CD14-positive monocyte (primary cell): ENCODE data around the gene PHF13. TPM values are rescaled to one million over a fixed set of nuclear protein-coding genes. Genes with fewer than 3 reads are reported as not detected.
A peak's percentile ranks its signal among the peaks of the same experiment; 100 is the strongest.

Source experiments
- DNase-seq, 3 donors: peaks; one replicate each; pipeline ENCODE4 v3.0.0-alpha.2; 2011 to 2022
- H2AFZ ChIP-seq: 2 replicates; pipeline ENCODE4 v1.6.0; 2012; ENCODE audit warnings: mild to moderate bottlenecking, low read depth, low read length, inconsistent platforms; ENCODE audit not compliant: insufficient read depth, poor library complexity, severe bottlenecking
- H3K27ac ChIP-seq, 2 donors: 1 replicate in 1 of 2; 2 replicates in 1 of 2; pipeline ENCODE4 v1.5.1; 2012 to 2013; ENCODE audit warnings: low read length in 2 of 2, control low read depth in 1 of 2, inconsistent platforms in 1 of 2, low read depth in 1 of 2, mild to moderate bottlenecking in 1 of 2
- H3K27me3 ChIP-seq, 2 donors: one replicate each; pipeline versions ENCODE4 v1.6.0 to v1.6.1; 2011 to 2013; ENCODE audit warnings: low read length in 2 of 2; ENCODE audit not compliant: control insufficient read depth in 2 of 2, insufficient read depth in 2 of 2
- H3K36me3 ChIP-seq, 2 donors: replicated peaks in 1 of 2; 1 replicate in 1 of 2; 2 replicates in 1 of 2; pipeline versions ENCODE4 v1.5.1 to v1.6.1; 2012 to 2013; ENCODE audit warnings: low read length in 2 of 2, control low read depth in 1 of 2, inconsistent platforms in 1 of 2, mild to moderate bottlenecking in 1 of 2; ENCODE audit not compliant: insufficient read depth in 2 of 2, control insufficient read depth in 1 of 2
- H3K4me1 ChIP-seq, 2 donors: 1 replicate in 1 of 2; 2 replicates in 1 of 2; pipeline versions ENCODE4 v1.5.1 to v1.6.1; 2012 to 2013; ENCODE audit warnings: low read length in 2 of 2, control low read depth in 1 of 2, inconsistent platforms in 1 of 2, mild to moderate bottlenecking in 1 of 2, moderate library complexity in 1 of 2; ENCODE audit not compliant: insufficient read depth in 2 of 2, control insufficient read depth in 1 of 2
- H3K4me2 ChIP-seq: replicated peaks from 2 replicates; pipeline ENCODE3; 2012; ENCODE audit warnings: low read length, moderate library complexity, mild to moderate bottlenecking; ENCODE audit not compliant: poor library complexity, severe bottlenecking; ENCODE audit errors: extremely low read depth
- H3K4me3 ChIP-seq, 3 experiments: fragments of 200-600 bp in 1 of 3; sonication (generic) in 1 of 3; replicated peaks in 1 of 3; 1 replicate in 2 of 3; 2 replicates in 1 of 3; pipeline ENCODE4 v1.5.1; 2011 to 2013; ENCODE audit warnings: low read length in 3 of 3, mild to moderate bottlenecking in 3 of 3, control low read depth in 2 of 3, low read depth in 2 of 3, inconsistent platforms in 1 of 3, moderate library complexity in 1 of 3
- H3K79me2 ChIP-seq: 2 replicates; pipeline ENCODE4 v1.6.0; 2012; ENCODE audit warnings: mild to moderate bottlenecking, control low read depth, inconsistent platforms, low read length, moderate library complexity; ENCODE audit not compliant: insufficient read depth
- H3K9ac ChIP-seq: 2 replicates; pipeline ENCODE4 v1.6.0; 2017; ENCODE audit warnings: low read length, mild to moderate bottlenecking; ENCODE audit not compliant: insufficient read depth, poor library complexity, severe bottlenecking
- H3K9me3 ChIP-seq, 2 donors: replicated peaks in 1 of 2; 1 replicate in 1 of 2; 2 replicates in 1 of 2; pipeline versions ENCODE4 v1.5.1 to v1.6.1; 2012 to 2013; ENCODE audit warnings: low read length in 2 of 2, control low read depth in 1 of 2; ENCODE audit not compliant: control insufficient read depth in 1 of 2, insufficient read depth in 1 of 2
- H4K20me1 ChIP-seq: 2 replicates; pipeline ENCODE4 v1.6.0; 2012; ENCODE audit warnings: mild to moderate bottlenecking, low read length, control low read depth, moderate library complexity; ENCODE audit not compliant: insufficient read depth
- H3K27ac Mint-ChIP-seq, 7 donors: one replicate each; pipeline ENCODE4 v1.8.0; 2020; ENCODE audit warnings: mild to moderate bottlenecking in 7 of 7, mixed read lengths in 7 of 7, moderate library complexity in 6 of 7, inconsistent platforms in 2 of 7
- H3K27me3 Mint-ChIP-seq, 3 donors: one replicate each; pipeline ENCODE4 v1.8.0; 2021 to 2022; ENCODE audit warnings: low read depth in 3 of 3, mild to moderate bottlenecking in 3 of 3, mixed read lengths in 3 of 3, moderate library complexity in 3 of 3, inconsistent platforms in 1 of 3
- H3K36me3 Mint-ChIP-seq, 2 donors: one replicate each; pipeline ENCODE4 v1.8.0; 2020; ENCODE audit warnings: mixed read lengths in 2 of 2, inconsistent platforms in 1 of 2, mild to moderate bottlenecking in 1 of 2
- H3K4me1 Mint-ChIP-seq: one replicate; pipeline ENCODE4 v1.8.0; 2020; ENCODE audit warnings: mild to moderate bottlenecking, mixed read lengths
- H3K4me3 Mint-ChIP-seq, 2 donors: one replicate each; pipeline ENCODE4 v1.8.0; 2020; ENCODE audit warnings: mild to moderate bottlenecking in 2 of 2, mixed read lengths in 2 of 2, moderate library complexity in 1 of 2
- H3K9me3 Mint-ChIP-seq, 7 donors: one replicate each; pipeline ENCODE4 v1.8.0; 2020 to 2022; ENCODE audit warnings: mixed read lengths in 7 of 7, mild to moderate bottlenecking in 6 of 7, moderate library complexity in 6 of 7, inconsistent platforms in 2 of 7
- CTCF ChIP-seq: fragments of 200-600 bp; IDR thresholded peaks from one replicate; pipeline ENCODE4 v1.8.0; 2022; ENCODE audit warnings: antibody characterized with exemption, mild to moderate bottlenecking
- WGBS: methylation state at CpG from one replicate; pipeline ENCODE4 v1.1.5; 2013; ENCODE audit warnings: missing lambda C conversion rate; ENCODE audit not compliant: insufficient coverage; 5-methylcytosine and 5-hydroxymethylcytosine counted together
- intact Hi-C, 2 donors: fragments of 100-400 bp; cut with micrococcal nuclease; formaldehyde crosslinking; loops; one replicate each; pipeline versions ENCODE4 v1.15.0 to v1.15.1; 2023
- polyA plus RNA-seq, 3 donors: library from polyadenylated mRNA; depleted of rRNA in 1 of 3; unstranded in 2 of 3; stranded (reverse) in 1 of 3; fragments of 300-500 nt in 2 of 3; fragments of >200 nt in 1 of 3; fragmentation: Illumina TruSeq in 2 of 3; gene quantifications; 1 replicate in 2 of 3; 2 replicates in 1 of 3; pipeline ENCODE4 v1.2.3, GENCODE V29; 2012 to 2021

The PHF13 gene
- polyA plus RNA-seq, 3 donors = 1.0 to 7.3 (median 1.7) TPM

DNA sequence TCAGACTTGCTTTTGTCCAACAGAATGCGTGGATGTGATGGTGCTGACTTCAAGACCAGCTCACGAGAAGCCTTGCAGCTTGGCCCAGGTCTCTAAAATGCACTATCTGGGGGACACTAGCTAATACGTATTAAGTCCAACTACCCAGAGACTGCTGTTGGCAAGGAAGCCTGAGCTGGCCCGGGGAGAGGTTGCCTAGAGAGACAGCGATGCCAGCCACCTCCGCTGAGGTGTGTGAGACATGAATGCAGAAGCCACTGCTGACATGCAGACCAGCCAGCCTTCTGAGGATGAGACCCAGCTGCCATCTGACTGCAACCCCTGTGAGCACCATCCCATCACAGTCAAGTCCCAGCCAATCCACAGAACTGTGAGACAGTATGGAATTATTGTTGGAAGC lies 43.6 kb downstream of the PHF13 start:
- intact Hi-C loops = no loop called here
- Mint-ChIP-seq H3K27me3 (no peaks in the 10 kb centered on the region), H3K36me3 (peaks cover 38 to 43% of the 10 kb centered on the region in 2 donors), H3K4me1 (peaks cover 5% of the 10 kb centered on the region), H3K4me3 (no peak overlapping the region), H3K9me3 (no peaks in the 10 kb centered on the region), H3K27ac (peak overlapping the region in 1 of 7 donors; percentile 8)
- Histone ChIP-seq H2AFZ (no peak overlapping the region), H4K20me1 (no peaks in the 10 kb centered on the region), H3K4me2 (no peak overlapping the region), H3K27me3 (no peaks in the 10 kb centered on the region), H3K4me3 (no peak overlapping the region), H3K9me3 (no peaks in the 10 kb centered on the region), H3K79me2 (no peaks in the 10 kb centered on the region), H3K9ac (no peak overlapping the region), H3K4me1 (no peaks in the 10 kb centered on the region), H3K27ac (no peak overlapping the region), H3K36me3 (peaks cover 24 to 64% of the 10 kb centered on the region in 2 donors)
- TF ChIP-seq CTCF = no peak
- WGBS = 97% methylated on average over 6 of the region's 6 CpGs
- DNase-seq = no peak

DNA sequence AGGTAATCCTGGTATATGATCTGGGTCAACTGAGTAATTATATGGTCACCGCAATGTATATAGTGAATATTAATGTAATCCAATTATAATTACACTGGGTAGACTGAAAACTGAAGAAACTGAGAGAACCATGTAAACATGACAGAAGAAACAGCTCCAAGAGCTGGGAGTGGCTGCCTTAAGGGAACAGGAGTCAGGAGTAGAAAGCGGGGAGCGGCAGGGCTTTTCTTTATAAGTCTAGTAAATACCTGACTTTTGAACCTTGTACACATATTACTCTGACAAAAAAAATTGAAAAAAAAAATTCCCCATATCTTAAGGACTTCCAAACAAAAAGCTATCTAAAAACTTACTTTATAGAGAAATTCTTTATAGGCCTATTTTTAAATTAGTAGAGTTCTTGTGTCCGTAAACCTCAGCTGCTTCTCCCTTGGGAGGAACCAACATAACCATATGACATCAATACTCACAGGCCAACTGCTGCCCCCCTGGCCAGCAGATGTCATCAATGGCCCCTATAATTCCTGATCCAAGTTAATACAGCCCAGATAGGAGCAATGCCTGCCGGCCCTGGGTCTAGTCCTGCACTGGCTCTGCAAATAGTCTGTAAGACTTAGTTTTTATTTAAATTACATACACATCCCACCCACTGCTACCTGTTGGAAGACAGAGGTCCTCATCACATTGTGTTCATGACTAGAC lies 45.0 kb downstream of the PHF13 start:
- H3K9me3 ChIP-seq = no peaks in the 10 kb centered on the region
- no peak overlapping the region for H3K9ac ChIP-seq
- no peaks in the 10 kb centered on the region for H4K20me1 ChIP-seq
- H3K27me3 Mint-ChIP-seq = no peaks in the 10 kb centered on the region
- peaks cover 10 to 64% of the 10 kb centered on the region in 2 donors for H3K36me3 ChIP-seq
- WGBS = no CpG with 5 or more reads among the region's 5 CpGs
- no peaks in the 10 kb centered on the region for H3K27me3 ChIP-seq
- intact Hi-C loops = no loop called here
- H3K4me3 ChIP-seq = no peak overlapping the region
- DNase-seq = no peak
- H3K9me3 Mint-ChIP-seq = no peaks in the 10 kb centered on the region
- TF ChIP-seq CTCF = no peak
- no peak overlapping the region for H2AFZ ChIP-seq
- H3K27ac ChIP-seq = no peak overlapping the region
- H3K4me2 ChIP-seq = no peak overlapping the region
- peaks cover 35 to 38% of the 10 kb centered on the region in 2 donors for H3K36me3 Mint-ChIP-seq
- no peaks in the 10 kb centered on the region for H3K4me1 ChIP-seq
- no peak overlapping the region for H3K27ac Mint-ChIP-seq
- H3K79me2 ChIP-seq = no peaks in the 10 kb centered on the region
- H3K4me1 Mint-ChIP-seq = no peaks in the 10 kb centered on the region
- no peak overlapping the region for H3K4me3 Mint-ChIP-seq
